HG03060 (cell line): Measurements from ENCODE around the gene PDE11A.
"Not testable (repeated sequence)": the region's sequence is repeated elsewhere in the genome, so short reads cannot be mapped to it uniquely, and the experiment has no call there.

Experiments
- ATAC-seq: cut with Tn5 transposase; IDR thresholded peaks from one replicate; pipeline ENCODE4 v1.9.1; 2021; ENCODE audit warnings: low read depth, moderate number of reproducible peaks; ENCODE audit not compliant: unreplicated experiment

PDE11A gene

DNA sequence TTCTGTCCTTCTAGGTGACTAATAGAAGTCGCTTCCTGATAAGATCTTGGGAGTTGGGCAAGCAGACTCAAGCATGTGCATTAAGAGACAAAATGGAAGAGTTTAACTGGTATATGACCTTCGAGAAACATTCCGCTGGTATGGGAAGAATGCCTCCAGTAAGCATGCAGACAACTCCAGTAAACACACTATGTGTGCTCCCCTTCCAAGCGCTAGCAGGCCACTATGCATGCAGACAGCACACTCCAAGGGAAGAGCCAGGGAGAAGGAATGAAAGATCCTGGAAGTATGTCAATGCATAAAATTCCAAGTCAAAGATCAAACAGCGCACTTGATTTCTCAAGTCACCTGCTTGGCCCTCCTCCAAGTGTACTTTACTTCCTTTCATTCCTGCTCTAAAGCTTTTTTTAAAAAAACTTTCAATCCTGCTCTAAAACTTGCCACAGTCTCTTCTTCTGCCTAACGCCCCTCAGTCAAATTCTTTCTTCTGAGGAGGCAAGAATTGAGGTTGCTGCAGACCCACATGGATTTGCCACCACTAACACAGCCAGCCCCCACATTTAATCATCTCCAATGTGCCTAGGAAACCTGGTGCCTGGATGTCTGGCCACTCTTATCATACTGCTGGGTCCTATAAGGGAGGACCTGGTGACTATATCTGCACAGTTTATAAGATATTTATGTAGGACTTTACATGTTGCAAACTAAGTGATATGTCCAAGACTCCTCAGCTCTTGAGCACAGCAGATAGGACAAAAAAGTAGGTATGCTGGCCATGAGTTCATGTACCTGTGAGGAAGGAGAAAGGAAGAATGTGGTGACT lies 239.8 kb downstream of the PDE11A start:
- no peak for ATAC-seq

DNA sequence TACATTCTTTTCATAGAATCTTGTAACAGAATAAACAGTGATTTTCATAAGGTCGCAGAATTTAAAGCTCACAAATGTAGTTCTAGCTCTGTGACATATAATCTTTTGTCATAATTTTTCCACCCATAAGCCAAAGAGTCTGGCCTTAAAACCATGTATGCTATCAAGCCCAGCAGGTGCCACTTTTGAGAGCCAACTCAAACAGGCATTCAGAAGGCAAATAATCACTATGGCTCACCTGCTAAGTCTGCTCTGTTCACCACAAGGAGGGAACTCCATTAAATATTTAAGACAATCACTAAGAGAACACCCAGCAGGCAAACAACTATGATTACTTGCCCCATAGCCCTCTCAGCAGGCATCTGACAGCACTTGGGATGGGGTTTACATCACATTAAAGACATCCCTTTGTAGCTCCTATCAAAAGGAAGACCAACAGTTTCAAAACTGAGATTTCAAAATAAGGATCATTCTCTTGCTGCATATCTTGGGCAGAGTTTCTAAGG lies 241.6 kb downstream of the PDE11A start:
- no peak for ATAC-seq

DNA sequence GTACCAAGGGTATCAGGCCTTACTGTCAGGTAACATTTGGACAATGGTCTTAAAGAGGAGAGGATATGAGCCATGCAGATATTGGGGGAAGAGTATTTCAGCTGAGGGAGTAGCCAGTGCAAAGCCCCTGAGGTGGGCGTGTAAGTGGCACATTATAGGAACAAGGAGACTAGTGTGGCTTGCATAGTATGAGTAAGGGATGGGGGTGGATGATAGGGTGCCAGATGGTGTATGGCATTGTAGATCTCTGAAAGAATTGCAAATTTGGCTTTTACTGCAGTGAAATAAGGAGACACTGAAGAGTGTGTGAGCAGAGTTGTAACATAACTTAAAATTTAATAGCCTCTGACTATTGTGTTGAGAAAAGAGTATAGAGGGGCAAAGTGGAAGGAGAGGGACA lies 244.0 kb downstream of the PDE11A start:
- ATAC-seq = no peak

DNA sequence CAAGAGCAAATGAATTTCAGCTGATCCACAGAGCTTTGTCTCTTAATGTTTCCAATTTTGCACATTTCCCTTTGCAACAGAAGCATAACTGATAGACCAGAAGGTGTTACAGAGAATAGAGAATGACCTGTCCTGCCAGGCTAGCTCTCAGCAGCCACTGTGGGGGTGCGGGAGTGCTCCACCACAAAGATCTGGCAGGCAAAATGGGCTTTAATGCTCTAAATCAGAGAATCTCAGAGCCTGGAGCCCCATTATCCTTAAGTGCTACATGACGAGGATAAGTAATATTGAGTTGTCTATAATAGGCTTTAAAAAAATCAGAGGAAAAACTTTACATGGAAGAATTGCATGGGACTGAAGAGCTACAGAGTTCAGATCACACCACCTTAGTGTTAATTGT lies 245.7 kb downstream of the PDE11A start:
- ATAC-seq = no peak

DNA sequence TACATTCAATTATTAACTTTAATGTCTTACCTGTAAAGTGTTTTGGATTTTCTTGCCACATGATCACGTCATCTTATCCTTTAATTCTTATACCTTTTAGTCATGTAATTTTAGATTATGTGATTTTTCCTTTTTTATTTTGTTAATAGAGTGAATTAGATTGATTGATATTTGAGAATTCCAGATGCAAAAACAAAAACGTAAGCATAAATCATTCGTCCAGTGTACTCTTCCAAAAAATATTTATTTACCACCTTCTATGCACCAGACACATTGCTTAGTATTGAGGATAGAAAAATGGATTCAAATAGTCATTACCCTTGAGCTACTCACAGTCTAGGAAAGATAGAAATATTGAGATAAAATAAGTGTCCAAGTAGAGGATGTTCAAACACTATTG lies 249.6 kb downstream of the PDE11A start:
- no peak for ATAC-seq

DNA sequence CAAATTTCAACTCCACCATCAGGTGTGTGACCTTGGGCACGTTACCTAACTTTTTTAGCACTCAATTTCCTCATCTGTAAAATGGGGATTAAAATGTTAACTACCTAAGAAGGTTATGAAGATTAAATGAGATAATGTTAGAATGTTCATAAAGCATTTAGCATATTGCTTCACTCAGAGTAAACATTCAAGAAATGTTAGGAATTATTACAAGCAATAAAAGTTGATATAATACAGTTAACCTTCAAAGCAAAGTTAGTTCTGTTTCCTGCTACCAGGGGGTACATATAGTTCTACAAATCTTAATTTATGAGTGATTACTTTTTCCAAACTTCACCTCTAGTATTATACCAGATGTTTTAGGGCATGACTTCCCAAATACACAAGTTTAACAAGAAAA lies 254.2 kb downstream of the PDE11A start:
- no peak for ATAC-seq

DNA sequence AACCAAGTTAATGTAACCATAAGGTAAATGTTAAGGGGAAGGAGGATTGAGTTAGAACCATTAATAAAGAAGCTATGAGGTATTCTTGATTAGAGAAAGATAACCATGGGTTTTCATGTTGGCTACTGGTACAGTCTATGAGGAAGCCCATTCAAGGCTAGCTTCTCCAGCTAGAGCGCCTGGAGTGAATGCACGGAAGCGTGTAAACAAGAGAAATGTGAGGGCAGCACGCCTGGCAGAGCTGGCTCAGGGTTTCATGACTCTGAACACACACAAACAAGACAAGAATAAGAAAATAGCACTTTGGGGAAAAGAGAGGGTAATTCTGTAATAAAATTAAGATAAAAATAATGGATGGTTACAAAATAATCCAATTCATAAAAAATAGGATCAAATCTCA lies 255.3 kb downstream of the PDE11A start:
- no peak for ATAC-seq

DNA sequence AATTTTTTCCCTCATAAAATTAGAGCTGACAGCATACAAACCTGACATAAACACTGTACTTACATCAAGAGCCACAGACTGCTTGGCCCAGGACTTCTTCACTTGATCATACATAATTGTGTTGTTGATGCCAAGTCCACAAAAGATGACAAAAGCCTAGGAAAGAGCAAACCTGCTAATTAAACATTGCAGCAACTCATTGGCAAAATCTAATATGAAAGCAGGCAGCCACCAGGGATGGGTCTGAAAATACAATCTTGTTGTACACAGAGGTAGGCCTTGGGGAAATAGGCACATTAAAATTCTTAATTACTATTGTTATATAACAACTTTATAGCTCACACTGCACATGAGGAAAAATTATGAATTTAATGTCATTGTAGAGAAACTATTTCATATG lies 255.8 kb downstream of the PDE11A start:
- no peak for ATAC-seq

DNA sequence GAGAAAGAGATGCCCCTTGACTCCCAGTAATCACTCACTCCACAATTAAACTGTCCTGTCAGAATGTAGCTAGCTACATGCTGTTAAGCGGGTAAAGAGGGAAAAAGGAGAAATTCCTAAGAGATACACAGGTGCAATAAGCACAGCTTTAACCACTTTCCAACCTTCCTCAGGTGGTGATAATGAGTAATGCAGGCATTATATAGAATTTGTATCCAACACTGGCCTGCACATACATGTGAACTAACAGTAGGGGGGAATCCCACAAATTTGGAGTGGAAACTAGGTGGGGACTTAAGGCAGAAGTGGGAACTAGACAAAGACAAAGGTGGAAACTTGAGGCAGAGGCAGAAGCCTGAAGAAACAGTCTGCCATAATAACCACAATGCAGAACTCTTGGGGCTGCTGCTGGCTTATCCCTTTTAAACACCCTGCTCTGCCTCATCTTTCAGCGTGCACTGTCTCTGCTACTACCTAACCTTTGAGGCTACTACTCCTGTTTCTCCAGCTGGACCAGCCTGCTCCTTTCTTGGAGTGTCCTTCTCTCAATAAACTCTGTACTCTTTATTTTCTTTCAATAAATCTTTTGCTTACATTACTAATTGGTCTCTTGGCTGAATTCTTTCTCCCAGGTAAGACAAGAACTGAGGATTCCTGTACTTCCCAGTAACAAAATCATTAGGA lies 259.7 kb downstream of the PDE11A start:
- ATAC-seq = no peak

DNA sequence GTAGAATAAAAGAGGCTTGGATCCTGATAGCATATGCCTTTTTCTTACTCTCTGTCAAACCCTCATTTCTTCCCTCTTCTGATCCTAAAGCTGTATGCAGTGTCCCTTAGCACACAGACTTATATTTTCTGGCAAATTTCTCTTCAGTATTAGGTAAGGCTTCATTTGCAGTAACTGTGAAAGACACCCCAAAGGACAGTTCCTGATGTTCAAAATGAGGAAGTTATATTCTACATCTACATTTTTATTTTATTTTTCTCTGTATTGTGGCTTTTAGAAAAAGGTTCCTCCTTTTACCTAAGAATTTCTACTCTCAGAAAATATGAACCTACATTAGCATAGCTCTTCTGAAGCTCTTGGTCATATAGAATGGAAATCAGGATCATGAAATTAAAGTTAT lies 261.7 kb downstream of the PDE11A start:
- no peak for ATAC-seq

DNA sequence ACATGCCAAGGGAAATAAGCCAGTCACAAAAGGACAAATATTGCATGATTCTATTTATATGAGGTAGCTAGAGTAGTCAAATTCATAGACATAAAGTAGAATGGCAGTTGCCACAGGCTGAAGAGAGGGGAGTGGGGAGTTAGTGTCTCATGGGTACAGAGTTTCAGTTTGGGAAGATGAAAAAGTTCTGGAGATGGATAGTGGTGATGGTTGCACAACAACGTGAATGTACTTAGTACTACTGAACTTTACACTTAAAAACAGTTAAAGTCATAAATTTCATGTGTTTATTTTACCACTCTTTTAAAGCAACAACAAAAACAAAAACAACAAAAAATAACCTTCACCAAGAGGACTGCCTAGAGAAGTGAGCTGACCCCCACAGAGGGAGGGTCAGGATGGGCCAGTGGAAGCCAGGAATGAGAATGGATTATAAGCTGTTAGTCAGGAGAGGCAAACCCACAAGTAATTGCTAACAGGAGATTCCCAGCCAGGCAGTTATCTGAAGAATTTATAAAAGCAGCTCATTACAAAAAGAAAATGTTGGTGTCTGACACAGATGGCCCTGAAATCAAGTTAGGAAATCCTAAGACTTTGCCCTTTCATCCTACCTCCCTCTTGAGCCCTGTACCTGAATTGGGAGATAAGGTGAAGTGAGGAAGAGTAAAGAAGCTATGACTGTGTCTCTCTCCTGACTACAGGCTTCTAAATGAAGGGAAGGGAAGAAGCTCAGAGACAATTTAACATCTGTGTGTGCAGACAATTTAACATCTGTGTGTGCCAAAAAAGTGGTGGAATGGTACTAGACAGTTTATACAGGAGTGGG lies 263.4 kb downstream of the PDE11A start:
- ATAC-seq = no peak

DNA sequence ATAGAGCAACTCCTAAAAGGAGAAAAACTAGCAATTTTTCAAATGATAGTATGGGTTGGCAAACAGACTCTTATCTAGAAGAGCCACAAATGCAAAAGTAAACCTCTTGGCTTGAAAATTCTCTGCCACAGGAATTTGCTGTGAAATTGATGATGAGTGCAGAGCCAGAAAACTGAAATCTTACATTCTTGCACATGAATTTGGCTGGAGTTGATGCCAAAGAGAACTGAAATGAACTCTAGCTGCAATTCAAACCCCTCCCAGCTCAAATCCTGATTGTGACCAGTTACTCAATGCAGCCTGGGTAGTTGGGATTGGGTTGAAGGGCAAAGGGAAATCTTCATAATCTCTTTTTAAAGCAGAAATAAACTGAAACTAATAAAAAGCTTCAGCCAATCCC lies 266.6 kb downstream of the PDE11A start:
- no peak for ATAC-seq

DNA sequence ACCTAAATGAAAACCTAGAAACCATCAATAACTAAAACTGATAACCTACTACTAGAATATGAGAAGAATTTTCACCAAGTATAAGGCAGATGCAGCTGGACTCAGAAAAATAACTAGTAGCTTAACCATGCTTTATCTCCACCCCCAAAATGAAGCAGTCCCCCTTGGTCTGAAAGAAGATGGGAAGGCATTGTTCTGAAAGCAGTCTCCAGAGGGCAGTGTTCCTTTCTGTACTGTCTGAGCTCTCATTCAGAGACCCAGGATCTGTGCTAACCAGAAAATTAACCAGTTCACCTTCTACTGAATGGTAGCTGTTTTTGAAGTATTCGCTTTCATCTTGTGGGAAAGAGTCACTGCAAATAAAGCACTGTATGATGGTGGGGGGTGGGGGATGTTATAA lies 273.0 kb downstream of the PDE11A start:
- no peak for ATAC-seq

DNA sequence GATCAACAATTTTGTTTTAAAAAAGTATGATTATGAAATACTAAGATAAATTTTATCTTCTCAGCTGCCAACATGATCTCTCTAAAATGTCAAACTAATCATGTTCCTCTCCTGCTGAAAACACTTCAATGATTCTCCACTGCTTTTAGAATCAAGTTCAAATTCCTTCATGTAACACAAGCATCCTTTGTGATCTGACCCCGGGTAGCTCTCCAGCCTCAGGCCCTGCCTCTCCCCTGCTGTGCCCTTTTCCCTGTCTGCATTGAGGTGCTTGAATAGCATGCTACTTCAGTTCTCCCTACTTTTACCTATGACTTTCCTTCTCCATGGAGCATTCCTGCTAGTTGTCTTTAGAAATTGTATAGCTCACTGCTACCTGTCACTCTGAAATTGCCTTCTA lies 274.8 kb downstream of the PDE11A start:
- ATAC-seq = no peak

DNA sequence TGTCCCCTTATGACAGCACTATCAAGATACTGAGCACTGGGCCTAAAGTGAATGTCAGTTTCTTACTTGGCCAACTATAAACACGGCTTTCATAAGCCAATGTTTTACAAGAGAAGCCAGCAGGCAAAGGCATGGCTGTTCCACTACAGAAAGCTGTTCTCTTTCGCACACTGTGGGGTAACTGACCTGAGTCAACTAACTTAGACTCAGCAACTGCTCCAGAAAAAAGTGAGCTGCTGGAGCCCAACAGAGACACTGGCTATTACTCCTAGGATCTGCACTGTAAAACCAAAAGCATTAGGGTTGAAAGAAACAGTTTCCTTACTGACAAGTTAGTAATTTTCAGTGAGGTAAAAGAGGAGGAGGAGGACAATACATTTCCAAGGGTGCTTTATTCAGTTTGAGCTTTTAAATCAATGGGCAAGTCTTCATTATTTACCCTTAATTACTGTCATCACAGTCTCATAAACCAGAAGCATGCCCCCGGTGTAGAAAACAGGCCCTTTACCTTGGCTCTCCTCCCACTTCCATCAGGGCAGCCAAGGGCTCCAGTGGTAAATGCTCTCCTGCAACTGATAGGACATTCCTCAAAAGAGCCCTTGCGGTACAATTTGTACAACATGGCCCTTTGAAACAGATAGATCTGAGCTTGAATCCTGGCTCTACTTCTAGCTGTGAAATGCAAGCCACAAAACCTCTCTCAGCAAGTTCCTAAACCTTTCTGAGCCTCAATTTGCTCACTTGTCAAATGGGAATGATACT lies 275.7 kb downstream of the PDE11A start:
- no peak for ATAC-seq

DNA sequence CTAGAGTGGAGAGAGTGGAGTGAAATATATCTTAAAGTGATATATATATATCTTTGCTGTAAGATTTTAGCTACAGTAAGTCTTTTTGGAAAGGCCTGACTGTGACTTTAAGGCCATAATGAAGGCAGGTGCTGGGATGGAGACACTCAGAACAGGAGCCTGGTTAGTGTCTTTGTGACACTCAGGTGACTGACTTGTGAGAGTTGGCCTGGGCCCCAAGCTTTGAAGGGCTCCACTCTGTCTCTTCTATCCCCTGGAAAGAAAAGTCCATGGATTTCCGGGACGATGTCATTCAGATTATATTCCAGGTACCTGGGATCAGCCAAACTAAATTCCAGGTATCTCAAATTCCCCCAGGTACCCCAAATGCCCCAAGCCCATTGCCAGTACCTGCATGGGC lies 276.6 kb downstream of the PDE11A start:
- no peak for ATAC-seq

DNA sequence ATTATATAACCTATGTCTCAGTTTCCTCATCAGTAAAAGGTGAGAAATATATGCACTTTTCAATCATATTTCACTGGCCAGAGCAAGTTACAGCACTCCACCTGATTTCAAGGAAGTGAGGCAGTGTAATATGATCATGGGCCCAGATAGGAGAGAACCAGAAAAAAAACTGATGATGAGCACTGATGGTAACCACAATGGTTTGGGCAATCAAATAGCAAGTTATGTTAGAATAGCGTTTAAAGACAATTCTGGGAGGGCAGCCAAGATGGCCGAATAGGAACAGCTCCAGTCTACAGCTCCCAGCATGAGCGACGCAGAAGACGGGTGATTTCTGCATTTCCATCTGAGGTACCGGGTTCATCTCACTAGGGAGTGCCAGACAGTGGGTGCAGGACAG lies 287.4 kb downstream of the PDE11A start:
- ATAC-seq = not testable (repeated sequence)

DNA sequence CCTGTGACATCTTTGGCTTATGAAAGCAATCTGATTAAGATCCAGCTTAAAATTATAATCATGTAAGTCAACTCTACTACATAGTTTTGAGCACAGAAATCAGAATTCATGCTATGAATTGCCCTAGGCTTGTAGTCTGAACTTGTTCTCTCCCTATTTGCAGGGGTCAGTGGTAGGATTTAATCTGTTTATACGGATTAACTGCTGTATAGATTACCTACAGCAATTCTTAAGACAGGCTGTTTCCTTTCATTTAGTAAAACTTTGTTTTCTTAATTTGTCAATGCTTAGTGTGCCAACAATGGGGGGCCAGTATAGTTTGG lies 287.9 kb downstream of the PDE11A start:
- no peak for ATAC-seq

DNA sequence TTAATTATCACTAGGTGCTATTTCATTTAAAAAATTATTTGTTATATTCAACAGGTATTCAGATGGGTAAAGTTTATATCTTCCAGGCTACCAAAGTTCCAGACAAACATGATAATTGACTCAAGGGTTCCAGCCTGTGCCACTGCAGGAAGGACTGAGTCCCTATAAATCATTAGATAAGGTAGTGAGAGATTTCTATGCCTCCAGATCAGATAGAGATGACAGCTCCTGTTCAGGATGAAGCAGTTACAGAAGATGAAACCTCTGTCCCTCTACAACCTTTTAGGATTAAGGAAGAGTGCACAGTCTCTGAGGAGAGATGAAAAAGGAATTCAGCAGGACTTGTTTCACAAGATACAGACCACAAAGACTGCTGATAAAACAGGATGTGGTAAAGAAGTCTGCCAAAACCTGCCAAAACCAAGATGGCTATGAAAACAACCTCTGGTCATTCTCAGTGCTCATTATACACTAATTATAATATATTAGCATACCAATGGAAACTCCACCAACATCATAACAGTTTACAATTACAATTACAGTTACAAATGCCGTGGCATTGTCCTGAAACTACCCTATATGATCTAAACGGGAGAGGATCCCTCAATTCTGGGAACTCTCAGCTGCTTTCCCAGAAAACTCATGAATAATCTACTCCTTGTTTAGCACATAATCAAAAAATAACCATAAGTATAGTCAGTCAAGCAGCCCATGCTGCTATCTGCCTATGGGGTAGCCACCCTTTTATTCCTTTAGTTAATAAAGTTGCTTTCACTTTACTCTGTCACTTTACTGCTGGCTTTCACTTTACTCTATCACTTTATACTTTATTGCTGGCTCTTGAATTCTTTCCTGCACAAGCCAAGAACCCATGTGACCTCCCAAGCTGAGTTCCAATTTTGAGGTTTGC lies 288.5 kb downstream of the PDE11A start:
- peak; percentile 91 for ATAC-seq

DNA sequence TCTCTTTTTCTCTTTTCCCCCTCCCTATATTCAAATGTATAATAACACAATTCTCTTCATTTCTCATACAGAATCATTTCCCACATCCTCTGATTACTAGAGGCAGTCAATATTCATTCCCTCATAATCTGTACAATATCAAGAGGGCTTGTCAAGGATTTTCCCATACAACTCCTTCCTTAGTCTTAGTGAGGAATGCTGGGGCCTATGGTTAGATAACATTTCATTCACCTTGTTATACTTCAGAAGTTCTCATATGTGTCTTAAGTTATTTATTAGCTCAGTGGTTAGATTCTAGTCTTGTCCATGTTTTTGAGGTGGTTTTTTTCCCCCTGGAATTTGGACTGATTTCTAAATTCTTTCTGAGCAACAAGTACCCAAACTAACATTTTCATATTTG lies 289.5 kb downstream of the PDE11A start:
- ATAC-seq = no peak
